HG03039 (cell line): Measurements from ENCODE around the gene STAC.
"Not testable (repeated sequence)": the region's sequence is repeated elsewhere in the genome, so short reads cannot be mapped to it uniquely, and the experiment has no call there.

Experiments used
- ATAC-seq: cut with Tn5 transposase; IDR thresholded peaks from one replicate; pipeline ENCODE4 v1.9.1; 2021; ENCODE audit warnings: mild to moderate bottlenecking, moderate library complexity; ENCODE audit not compliant: unreplicated experiment

Gene STAC

DNA sequence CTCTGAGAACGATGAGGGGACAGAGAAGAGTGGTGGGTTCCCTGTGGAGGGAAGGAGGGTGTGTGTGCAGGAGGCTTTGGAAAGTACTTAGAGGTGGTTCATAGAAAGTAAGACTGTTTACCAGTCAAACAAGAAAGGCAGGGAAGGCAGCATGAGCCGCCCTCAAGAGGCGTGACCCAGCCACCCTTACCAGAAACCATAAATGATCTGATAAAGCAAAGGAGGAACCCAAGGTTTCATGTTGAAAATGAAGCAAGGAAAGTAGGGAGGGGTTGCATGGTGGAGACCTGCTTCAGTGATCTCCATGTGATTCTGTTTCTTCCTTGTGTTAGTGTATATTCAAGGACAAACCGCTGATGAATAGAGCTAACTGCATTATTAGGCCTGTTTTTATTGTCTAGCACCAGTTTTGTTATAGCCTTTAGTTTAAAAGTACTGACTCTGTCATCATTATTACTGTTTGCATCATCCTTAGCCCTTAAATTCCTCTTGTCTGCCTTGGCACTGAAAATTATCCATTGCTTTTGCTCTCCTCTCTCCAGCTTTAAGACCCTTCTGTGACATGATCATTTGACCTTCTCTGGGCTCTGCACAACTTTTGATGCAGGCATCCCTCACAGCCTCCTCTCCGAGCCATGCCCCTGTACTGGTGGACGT, 96.1 kb downstream of the STAC start:
- no peak for ATAC-seq

DNA sequence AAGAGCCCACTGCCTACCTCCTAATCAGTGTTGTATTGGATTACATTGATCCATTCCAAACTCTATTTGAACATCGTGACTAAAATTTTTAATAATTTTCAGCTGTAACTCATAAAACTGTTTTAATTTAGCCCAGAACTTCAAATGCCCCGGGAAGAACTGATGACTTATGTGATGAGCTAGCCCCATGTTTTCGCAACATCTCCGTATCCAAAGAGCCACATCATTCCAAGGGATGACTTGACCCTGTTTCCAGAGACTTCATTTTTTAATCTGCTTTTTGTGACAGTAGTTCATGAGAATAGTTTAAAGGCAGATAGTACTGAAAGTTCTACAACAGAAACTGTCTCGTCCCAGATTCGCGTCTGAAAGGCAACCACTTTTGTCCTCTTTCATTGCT, 97.4 kb downstream of the STAC start:
- no peak for ATAC-seq

DNA sequence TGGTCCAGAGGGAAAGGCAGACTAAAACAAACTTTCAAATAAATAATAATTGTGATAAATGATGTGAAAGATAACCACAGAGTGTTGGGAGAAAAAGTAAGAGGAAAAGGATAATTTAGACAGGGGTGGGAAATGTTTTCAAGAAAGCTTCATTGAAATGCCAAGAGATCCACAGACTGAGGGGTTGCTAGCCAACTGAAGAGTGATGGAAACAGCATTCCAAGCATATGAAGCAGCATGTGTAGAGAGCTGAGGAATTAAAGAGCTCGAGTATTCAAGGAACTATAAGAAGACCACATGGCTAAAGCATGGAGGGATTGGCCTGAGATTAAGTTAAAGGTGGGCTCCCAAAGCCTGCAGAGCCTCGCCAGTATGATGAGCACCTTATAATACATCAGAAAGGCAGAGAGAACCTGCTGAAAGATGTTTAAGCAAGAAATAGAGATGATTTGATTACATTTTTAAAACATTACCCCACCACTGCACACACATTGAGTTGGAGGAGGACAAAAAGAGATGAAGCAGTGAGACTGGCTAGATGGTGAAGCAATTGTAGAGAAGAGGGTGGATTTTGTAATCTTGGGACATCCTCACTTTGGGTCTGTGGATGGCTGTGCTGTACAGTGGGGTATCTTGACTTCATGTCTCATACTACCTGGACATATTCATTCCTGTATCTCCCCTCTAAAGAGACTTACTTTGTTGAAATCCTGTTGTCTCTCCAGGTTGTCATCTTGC, 100.8 kb downstream of the STAC start:
- ATAC-seq: no peak

DNA sequence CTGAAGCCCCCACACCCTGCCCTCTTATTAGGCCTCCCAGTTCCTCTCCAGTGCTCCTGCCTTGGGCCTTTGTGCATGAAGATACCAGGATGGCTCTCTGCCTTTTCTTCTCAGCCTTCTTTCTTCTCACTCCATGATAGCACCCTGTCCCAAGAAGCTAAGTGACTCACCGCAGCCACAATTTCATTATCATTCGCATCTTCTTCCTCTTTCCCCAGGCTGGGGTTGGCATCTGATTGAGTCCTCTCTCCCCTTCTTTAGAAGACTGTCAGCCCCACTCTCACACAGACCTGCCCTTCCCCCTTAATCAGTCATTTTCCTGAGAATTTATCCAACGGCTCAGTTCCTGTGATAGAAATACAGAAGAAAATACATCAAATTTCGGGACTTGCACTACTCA, 102.0 kb downstream of the STAC start:
- ATAC-seq: no peak

DNA sequence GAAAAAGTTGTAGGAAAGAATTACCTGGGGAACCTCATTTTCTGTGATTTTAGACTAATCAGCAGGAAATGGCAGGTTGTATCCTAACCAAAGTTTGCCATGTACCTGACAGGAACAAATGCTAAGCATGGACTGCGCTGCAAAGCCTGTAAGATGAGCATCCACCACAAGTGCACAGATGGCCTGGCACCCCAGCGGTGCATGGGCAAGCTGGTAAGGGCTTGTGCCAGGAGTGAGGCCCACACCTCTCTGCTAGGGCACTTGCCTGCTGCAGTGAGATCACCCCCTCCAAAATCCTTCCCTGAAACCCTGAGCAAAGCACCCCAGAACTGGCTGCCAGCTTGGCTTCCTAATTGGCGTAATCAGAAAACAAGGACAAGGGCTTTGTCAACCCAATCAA, 102.6 kb downstream of the STAC start:
- ATAC-seq: no peak

DNA sequence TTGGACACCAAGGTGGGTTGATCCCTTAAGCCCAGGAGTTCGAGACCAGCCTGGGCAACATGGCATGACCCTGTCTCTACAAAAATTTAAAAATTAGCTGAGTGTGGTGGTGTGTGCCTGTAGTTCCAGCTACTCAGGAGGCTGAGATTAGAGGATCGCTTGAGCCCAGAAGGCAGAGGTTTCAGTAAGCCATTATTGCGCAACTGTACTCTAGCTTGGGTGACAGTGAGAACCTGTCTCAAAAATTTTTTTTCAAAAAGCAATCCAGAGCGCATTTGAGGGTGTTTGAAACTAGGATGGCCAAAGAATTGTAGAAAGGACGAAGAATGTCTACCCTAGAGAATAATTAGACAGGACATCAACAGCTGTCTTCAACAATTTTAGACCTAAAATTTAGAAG, 103.4 kb downstream of the STAC start:
- no peak for ATAC-seq

DNA sequence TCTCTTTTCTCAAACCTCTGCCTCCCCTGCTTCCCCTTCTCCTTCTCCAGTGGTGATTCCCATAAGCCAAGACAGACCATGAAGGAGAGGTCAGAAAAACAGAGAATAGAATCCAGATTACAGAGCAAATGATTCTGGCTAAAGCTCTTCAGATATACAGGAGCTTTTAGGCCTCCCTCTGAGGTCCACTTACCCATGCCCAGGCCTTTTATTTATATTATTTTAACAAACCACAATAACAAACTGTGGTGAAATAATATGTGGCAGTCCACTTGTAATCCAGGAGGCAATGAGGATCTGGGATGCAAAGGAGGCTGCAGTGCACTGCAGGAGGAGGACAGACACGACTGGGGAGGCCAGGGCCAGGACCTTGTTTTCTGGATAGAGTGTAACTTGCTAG, 104.1 kb downstream of the STAC start:
- no peak for ATAC-seq

DNA sequence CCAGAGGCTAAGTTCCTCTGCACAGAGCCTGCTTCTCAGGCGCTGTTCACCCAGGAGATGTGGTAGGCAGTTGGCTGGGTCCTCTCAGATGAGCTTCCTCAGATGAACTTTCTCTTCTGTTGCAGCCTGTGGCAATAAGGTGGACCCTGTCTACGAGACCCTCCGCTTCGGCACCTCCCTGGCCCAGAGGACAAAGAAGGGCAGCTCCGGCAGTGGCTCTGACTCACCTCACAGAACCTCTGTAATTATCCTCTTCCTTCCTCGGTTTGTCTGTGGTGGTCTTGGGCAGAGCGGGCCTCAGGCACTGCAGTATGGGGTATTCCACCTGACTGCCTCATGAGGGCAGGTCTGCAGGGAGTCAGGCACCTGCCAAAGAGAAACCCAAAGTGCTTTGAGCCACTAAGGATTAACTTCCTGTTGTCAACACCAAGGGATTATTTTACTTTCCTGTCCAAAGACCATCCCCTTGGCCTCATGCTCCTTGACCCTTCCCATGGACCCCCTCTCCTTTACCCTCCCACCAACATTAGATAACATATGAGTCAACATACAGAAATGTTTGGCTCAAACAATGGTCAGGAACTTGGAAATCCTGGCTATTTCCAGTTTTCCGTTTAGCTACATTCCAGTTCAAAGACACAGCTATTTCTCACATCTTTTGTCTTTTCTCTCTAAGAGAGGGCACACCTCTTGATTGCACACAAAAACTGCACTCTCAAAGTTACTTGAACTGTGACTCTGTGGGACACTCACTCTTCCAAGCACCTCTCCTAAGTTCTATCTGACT, 105.9 kb downstream of the STAC start:
- ATAC-seq: no peak

DNA sequence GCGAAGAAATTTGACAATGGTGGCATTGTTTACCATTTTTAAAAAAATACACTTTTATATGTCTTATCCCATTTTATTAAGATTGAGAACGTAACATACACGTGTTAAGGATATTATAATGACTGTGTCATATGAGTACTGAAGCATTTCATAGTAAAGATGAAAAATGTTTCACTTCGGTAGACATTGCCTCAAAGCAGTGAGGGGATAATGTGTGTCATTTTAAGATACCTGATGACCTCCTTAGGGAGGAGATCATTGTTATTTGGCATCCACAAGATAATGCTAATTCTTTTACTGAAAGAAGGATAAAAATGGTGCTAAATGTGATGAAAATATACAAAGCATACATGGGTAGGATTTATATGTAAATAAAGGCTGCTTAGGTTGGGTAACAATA, 107.3 kb downstream of the STAC start:
- ATAC-seq: no peak

DNA sequence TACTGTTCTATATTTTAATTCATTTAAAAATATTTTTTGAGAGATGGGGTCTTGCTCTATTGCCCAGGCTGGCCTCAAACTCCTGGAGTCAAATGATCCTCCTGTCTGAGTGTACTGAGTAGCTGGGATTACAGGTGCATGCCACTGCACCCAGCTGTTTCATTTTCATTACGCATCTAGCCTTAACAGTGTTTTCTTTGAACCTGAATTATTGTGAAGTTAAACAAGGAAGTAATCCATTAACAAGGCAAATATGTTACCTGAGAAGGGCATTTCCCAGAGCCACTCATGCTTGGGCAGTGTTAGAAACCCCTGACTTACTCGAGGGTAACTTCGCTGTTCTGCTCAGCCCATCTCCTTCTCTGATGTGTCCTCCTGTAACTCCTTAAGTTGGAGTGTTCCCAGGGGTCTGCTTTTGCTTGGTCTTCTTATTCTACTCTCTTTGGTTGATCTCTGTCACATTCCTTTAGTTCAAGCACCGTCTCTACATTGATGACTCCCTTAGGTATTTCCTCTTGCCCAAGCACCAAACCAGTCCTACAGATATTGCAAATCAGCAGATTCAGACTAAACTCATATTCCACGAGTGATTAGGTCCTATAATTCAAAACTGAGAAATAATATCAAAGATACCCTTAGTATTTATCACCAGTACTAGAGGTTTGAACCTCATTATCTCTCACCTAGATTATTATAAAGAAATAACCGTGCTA, 107.9 kb downstream of the STAC start:
- no peak for ATAC-seq

DNA sequence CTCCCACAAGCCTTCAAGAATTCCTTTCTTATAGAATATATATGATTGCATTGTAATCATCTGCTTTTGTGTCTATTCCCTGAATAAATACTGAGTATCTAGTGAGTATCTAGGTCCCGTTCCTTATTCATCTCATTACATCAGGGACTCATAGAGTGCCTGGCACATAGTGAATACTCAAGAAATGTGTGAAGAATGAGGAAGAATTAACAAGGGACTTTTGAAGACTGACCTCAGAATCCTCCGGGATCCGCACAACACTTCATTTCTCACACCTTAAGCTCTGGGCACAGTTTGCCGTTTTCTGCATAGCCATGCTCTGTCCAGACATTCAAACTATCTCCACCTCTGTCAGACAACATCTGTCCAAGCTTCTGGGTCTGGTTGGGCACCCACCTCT, 108.8 kb downstream of the STAC start:
- ATAC-seq: no peak

DNA sequence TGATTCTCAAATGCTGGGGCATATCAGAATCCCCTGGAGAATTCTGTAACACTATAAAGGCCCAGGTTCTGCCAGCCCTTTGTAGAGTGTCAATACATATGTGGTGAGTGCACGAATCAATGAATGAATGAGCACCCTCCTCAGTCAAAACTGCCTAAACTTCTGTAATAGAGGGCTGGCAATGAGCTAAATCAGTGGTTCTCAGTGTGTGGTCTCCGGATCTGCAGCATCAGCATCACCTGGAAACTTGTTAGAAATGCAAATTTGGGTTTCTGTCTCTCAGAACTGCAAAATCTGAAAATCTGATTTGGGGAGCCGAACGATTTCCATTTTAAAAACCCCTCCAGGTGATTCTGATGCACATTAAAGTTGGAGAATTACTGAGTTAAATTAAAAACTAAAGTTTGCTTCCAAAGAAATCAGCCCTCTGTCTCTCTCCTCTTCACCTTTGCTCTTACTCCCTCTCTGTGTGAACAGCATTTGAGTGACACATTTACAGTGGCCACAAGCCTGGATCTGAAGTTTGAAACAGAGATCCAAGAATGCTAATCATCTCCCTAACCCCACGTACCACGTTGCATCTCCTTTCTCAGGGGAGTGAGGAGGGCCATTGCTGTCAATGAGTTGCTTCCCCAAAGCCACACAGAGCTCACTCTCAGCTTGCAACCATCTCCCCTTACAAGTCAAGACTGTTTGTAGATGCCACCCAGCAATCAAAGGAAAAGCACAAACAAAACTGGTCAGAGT, 109.5 kb downstream of the STAC start:
- ATAC-seq: no peak

DNA sequence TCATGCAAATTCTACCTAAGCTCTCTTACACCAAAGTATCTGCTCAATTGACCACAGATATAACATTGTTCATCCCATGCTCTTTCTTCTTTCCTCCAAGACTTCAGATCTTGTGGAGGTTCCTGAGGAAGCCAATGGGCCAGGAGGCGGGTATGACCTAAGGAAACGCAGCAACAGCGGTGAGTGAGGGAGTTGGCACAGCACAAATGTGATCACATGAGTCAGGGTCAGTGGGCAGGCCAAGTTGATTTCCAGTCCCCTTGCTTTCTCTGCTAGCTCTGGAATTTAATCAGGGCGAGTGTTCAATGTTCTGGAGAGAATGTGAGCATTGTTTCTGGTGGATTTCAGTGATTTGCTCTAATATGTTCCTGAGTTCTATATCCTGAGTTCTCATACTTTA, 112.7 kb downstream of the STAC start:
- ATAC-seq: no peak

DNA sequence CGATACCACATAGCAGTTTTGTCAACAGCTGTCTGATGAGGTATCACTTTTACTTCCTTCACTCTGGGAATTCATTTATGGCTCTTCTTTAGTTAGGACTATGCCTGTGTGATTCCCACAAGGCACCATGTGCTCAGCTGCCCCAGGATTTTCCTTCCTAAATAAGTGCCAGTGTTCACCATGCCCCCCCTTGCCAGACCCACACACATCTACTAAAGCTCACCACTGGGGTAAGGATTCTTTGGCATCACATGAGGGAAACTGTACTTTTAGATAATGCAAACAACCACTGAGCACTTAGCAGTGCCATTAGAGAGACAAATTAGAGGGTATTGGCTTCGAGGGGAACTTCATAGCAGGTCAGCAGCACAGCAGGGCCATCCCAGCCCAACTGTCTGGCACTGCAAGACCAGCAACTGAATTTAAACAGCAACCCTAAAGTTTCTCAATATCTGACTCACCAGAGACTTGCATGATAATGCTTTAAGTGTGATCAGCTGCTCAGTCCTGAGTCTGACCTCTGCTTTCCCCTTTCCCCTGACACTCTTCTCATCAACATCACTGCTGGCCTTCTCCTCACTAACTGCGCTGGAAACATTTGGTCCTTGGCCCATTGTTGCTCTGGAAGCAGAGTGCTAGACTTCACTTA, 114.3 kb downstream of the STAC start:
- ATAC-seq: no peak

DNA sequence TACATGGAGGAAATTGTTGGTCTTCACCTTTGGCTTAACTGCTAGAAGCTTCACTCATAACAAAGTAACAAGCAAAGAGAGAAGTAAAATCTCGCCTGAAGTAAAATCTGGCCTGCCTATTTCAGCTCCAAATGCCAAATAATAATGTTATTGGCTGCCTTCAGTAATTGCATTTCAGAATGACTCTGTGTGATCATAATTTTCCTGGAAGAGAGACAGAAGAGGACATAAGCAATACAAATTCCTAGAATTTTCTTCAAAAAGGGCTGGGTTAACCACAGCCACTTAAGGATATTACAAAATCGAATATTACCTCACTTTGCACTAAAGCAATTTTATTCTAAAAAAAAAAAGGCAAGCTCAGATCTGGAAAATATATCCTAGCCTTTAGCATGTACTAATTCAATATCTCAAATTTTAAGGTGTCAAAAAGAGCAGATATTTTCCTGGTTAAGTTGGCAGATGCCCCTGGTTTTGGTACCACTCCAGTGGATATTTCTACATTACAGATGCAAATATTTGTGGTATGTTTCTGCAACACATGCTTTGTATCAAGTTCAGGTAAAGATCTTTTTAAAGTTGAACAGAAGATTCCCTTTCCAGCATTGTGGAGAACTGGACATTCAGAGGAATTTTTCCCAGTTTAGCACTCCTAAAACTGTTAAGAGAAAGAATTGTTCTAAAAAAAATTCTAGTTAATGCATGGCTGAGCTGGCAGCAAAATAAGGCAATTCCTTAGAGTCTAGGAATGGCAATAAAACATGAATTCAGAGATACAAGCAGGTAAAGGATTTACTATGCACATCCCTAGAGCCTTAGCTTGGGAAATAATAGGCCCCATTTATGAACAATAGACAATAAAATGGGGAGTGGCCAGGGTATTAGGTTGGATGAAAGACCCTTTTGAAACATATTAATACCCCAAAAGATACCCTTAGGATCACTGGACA, 116.7 kb downstream of the STAC start:
- ATAC-seq: no peak

DNA sequence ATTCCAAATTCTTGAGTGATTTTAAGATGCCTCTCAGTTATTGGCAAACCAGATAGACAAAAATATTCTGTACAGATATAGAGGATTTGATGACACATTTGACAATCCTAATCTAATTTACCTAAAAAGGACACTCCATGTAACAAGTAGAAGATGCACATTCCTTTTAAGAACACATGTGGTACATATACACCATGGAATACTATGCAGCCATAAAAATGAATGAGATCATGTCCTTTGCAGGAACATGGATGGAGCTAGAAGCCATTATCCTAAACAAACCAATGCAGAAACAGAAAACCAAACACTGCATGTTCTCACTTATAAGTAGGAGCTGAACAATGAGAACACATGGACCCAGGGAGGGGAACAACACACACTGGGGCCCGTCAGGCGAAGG, 119.7 kb downstream of the STAC start:
- not testable (repeated sequence) for ATAC-seq

DNA sequence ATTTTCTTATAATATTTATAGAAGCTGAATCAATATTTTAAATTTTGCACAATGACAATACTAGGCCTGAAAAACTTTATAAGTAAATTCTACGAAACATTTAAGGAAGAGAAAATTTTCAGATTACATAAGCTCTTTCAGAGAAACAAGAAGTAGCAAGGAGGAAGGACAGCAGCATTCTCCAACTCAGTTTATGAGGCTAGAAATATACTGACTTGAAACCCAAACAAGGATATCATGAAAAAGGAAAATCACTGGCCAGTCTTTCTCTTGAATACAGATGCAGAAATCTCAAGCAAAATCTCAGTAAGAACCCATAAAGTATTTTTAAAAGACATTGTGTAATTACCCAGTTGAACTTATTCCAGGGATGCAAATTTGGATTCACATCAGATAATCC, 121.3 kb downstream of the STAC start:
- no peak for ATAC-seq

DNA sequence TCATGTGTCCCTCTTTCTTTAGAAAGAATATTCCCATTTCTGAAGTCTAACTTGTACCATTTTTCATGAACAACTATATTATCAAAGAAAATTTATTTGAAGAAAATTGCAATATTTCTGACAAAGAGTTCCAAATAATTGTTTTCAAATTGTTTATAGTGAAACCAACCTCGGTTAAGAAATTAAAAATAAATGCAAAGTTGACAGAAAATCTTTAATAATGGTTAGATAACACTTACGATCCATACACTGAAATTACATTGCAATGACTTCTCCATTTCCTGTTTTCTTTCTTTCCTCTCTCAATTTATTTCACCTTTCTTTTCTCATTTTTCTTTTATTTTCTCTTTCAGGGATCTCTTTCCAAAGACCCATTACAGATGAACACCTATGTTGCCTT, 125.1 kb downstream of the STAC start:
- ATAC-seq: no peak
